Astrocyte (in vitro differentiated cells and primary cell): ENCODE measurements around the gene CIROP. TPM values are rescaled to one million over a fixed set of nuclear protein-coding genes. Genes with fewer than 3 reads are reported as not detected.

ENCODE experiments used
- DNase-seq: peaks from one replicate; pipeline ENCODE4 v3.0.0-alpha.2; 2010; ENCODE audit warnings: low read depth
- FAIRE-seq: peaks from 2 replicates; lab custom pipeline; 2011; peaks lifted over from hg19 to GRCh38; lab: Jason Lieb, UNC
- H2AFZ ChIP-seq: 2 replicates; pipeline ENCODE4 v1.6.0; 2012; ENCODE audit warnings: low read depth, low read length, inconsistent platforms
- H3K27ac ChIP-seq: 2 replicates; pipeline ENCODE4 v1.5.1; 2011; ENCODE audit warnings: low read depth, low read length, inconsistent platforms
- H3K27me3 ChIP-seq: 2 replicates; pipeline ENCODE4 v1.6.0; 2011; ENCODE audit warnings: low read length, inconsistent platforms; ENCODE audit not compliant: insufficient read depth
- H3K36me3 ChIP-seq: 2 replicates; pipeline ENCODE4 v1.5.1; 2011; ENCODE audit warnings: low read length, inconsistent platforms; ENCODE audit not compliant: insufficient read depth
- H3K4me1 ChIP-seq: 2 replicates; pipeline ENCODE4 v1.5.1; 2011; ENCODE audit warnings: low read length, inconsistent platforms; ENCODE audit not compliant: insufficient read depth
- H3K4me2 ChIP-seq: 2 replicates; pipeline ENCODE4 v1.6.0; 2012; ENCODE audit warnings: low read length, inconsistent platforms
- H3K4me3 ChIP-seq: 2 replicates; pipeline ENCODE4 v1.5.1; 2011; ENCODE audit warnings: low read depth, mild to moderate bottlenecking, low read length, inconsistent platforms; ENCODE audit not compliant: insufficient read depth
- H3K79me2 ChIP-seq: 2 replicates; pipeline ENCODE4 v1.6.0; 2012; ENCODE audit warnings: mild to moderate bottlenecking, low read length, inconsistent platforms; ENCODE audit not compliant: insufficient read depth
- H3K9ac ChIP-seq: 2 replicates; pipeline ENCODE4 v1.6.0; 2012; ENCODE audit warnings: mild to moderate bottlenecking, low read length, inconsistent platforms
- H3K9me3 ChIP-seq: 2 replicates; pipeline ENCODE4 v1.5.1; 2012; ENCODE audit warnings: low read depth, mild to moderate bottlenecking, low read length, inconsistent platforms; ENCODE audit not compliant: insufficient read depth
- H4K20me1 ChIP-seq: 2 replicates; pipeline ENCODE4 v1.6.0; 2012; ENCODE audit warnings: low read length, inconsistent platforms; ENCODE audit not compliant: insufficient read depth
- H3K27ac Mint-ChIP-seq: one replicate; pipeline ENCODE4 v1.8.0; 2021; ENCODE audit warnings: mild to moderate bottlenecking, mixed read lengths; ENCODE audit not compliant: unreplicated experiment
- H3K27me3 Mint-ChIP-seq: one replicate; pipeline ENCODE4 v1.8.0; 2021; ENCODE audit warnings: low read depth, mixed read lengths; ENCODE audit not compliant: unreplicated experiment
- H3K36me3 Mint-ChIP-seq: one replicate; pipeline ENCODE4 v1.8.0; 2021; ENCODE audit warnings: low read depth, mixed read lengths; ENCODE audit not compliant: unreplicated experiment
- H3K4me1 Mint-ChIP-seq: one replicate; pipeline ENCODE4 v1.8.0; 2021; ENCODE audit warnings: low read depth, mixed read lengths; ENCODE audit not compliant: unreplicated experiment
- H3K4me3 Mint-ChIP-seq: one replicate; pipeline ENCODE4 v1.8.0; 2021; ENCODE audit warnings: mild to moderate bottlenecking, moderate library complexity, mixed read lengths; ENCODE audit not compliant: unreplicated experiment
- H3K9me3 Mint-ChIP-seq: one replicate; pipeline ENCODE4 v1.8.0; 2021; ENCODE audit warnings: mild to moderate bottlenecking, mixed read lengths; ENCODE audit not compliant: unreplicated experiment
- EZH2 ChIP-seq: IDR thresholded peaks from 2 replicates; pipeline ENCODE4 v1.6.1; 2012; ENCODE audit warnings: mild to moderate bottlenecking, low read length, inconsistent platforms; ENCODE audit not compliant: insufficient read depth
- total RNA-seq: library from RNA; stranded (reverse); gene quantifications from 2 replicates; pipeline ENCODE4 v1.2.1, GENCODE V29; 2021
- TF ChIP-seq, protein P1 (sequence below): IDR thresholded peaks from 2 replicates; pipeline ENCODE4 v1.5.1; 2011; ENCODE audit warnings: low read depth, mild to moderate bottlenecking, inconsistent platforms, low read length, moderate library complexity; ENCODE audit not compliant: insufficient read depth

The CIROP gene
- total RNA-seq, 1 donor from 2014 or later = not detected

DNA sequence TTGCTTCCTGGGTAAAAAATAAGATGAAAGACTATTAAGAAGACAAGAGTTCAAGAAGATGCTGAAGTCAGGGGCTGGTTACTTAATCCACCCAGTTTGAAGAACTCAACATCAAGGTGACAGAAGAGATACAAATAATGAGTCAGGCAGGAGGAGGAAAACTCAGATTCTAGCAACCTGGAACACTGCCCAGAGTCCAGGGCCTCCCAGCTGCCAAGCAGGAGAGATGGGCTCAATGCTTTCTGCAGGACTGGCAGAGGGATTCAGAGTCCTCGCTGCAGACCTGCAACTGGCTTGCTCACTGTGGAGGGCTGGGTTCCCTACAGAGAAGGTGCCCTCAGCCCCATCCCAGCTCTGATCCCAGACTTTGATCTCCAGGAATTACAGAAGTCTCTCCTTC lies 42.9 kb upstream of the CIROP start:
- no peaks in the 10 kb centered on the region for H3K36me3 ChIP-seq
- no peaks in the 10 kb centered on the region for H3K79me2 ChIP-seq
- peaks cover 5% of the 10 kb centered on the region for H3K27me3 ChIP-seq
- FAIRE-seq (no peak), DNase-seq (peak; percentile 37)
- TF ChIP-seq, protein P1, sequence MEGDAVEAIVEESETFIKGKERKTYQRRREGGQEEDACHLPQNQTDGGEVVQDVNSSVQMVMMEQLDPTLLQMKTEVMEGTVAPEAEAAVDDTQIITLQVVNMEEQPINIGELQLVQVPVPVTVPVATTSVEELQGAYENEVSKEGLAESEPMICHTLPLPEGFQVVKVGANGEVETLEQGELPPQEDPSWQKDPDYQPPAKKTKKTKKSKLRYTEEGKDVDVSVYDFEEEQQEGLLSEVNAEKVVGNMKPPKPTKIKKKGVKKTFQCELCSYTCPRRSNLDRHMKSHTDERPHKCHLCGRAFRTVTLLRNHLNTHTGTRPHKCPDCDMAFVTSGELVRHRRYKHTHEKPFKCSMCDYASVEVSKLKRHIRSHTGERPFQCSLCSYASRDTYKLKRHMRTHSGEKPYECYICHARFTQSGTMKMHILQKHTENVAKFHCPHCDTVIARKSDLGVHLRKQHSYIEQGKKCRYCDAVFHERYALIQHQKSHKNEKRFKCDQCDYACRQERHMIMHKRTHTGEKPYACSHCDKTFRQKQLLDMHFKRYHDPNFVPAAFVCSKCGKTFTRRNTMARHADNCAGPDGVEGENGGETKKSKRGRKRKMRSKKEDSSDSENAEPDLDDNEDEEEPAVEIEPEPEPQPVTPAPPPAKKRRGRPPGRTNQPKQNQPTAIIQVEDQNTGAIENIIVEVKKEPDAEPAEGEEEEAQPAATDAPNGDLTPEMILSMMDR = no peak
- TF ChIP-seq EZH2 = no peak
- no peak overlapping the region for H3K9ac ChIP-seq
- Mint-ChIP-seq H3K4me3 (no peak overlapping the region), H3K4me1 (peaks cover 9% of the 10 kb centered on the region), H3K27ac (no peak overlapping the region), H3K9me3 (peaks cover 10% of the 10 kb centered on the region), H3K27me3 (peaks cover 3% of the 10 kb centered on the region), H3K36me3 (peaks cover 2% of the 10 kb centered on the region)
- H3K4me3 ChIP-seq = no peak overlapping the region
- H3K9me3 ChIP-seq = no peaks in the 10 kb centered on the region
- no peak overlapping the region for H3K27ac ChIP-seq
- H4K20me1 ChIP-seq = no peaks in the 10 kb centered on the region
- no peaks in the 10 kb centered on the region for H3K4me1 ChIP-seq
- H3K4me2 ChIP-seq = no peak overlapping the region
- H2AFZ ChIP-seq = no peak overlapping the region

DNA sequence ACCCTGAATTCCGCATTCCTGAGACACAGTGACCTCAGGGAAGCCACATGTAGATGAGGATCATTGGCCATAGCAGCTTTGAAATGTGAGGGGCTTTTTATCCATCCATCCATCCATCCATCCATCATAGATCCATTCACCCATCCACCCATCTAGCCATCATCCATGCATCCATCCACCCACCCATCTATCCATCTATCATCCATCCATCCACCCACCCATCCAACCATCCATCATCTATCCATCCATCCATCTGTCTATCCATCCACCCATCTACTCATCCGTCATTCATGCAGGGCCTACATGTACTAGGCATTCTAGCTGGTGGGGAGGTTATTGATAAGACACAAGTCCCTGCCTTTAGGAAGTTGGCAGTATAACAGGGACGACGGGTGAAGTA lies 42.2 kb upstream of the CIROP start:
- Histone ChIP-seq H3K4me3 (no peak overlapping the region), H3K27ac (no peak overlapping the region), H3K36me3 (no peaks in the 10 kb centered on the region), H2AFZ (no peak overlapping the region), H3K4me1 (no peaks in the 10 kb centered on the region), H3K27me3 (peaks cover 6% of the 10 kb centered on the region), H3K79me2 (no peaks in the 10 kb centered on the region), H4K20me1 (no peaks in the 10 kb centered on the region), H3K4me2 (no peak overlapping the region), H3K9ac (no peak overlapping the region), H3K9me3 (no peaks in the 10 kb centered on the region)
- Mint-ChIP-seq H3K27me3 (peaks cover 3% of the 10 kb centered on the region), H3K36me3 (peaks cover 2% of the 10 kb centered on the region), H3K9me3 (peaks cover 10% of the 10 kb centered on the region), H3K4me1 (peaks cover 11% of the 10 kb centered on the region), H3K4me3 (no peak overlapping the region), H3K27ac (no peak overlapping the region)
- FAIRE-seq = no peak
- no peak for TF ChIP-seq EZH2
- TF ChIP-seq, protein P1 = no peak
- DNase-seq = no peak

DNA sequence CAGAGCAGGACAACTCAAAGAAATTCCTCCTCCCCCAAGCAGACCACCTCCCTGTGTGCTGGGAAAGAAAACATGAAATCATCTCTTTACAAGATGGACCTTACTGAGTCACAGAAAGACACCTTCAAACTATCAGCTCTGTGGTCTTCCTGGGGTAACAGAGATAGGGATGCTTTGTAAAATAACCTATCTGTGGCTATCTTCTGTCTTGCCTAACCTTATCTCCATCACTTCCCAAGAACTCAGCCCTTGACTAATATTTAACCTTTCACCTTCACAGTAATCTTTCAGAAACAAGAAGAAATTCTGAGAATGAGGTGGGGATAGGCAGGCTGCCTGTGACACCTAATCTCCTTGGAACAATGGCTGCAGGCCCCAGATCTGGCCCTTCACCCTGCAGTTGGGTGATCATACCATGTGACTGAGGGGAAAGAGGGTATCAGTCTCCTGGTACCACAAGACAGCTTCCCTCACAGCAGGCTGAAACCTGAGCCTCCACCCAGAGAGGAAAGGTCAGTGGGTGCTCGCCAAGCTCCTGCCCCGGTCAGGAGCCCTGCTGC lies 41.6 kb upstream of the CIROP start:
- no peak for FAIRE-seq
- no peak overlapping the region for H3K4me3 ChIP-seq

More for the DNA sequence above, 41.6 kb upstream of the CIROP start:
- Mint-ChIP-seq H3K4me1 (peaks cover 11% of the 10 kb centered on the region), H3K27ac (no peak overlapping the region), H3K4me3 (no peak overlapping the region), H3K36me3 (peaks cover 2% of the 10 kb centered on the region), H3K9me3 (peaks cover 10% of the 10 kb centered on the region), H3K27me3 (peaks cover 3% of the 10 kb centered on the region)
- H3K9ac ChIP-seq = no peak overlapping the region
- no peaks in the 10 kb centered on the region for H3K36me3 ChIP-seq
- H3K27ac ChIP-seq = no peak overlapping the region
- no peaks in the 10 kb centered on the region for H4K20me1 ChIP-seq
- no peaks in the 10 kb centered on the region for H3K4me1 ChIP-seq
- no peak for DNase-seq
- no peak overlapping the region for H2AFZ ChIP-seq
- TF ChIP-seq, protein P1 = no peak
- TF ChIP-seq EZH2 = no peak
- H3K4me2 ChIP-seq = no peak overlapping the region
- H3K27me3 ChIP-seq = peaks cover 6% of the 10 kb centered on the region
- no peaks in the 10 kb centered on the region for H3K79me2 ChIP-seq
- no peaks in the 10 kb centered on the region for H3K9me3 ChIP-seq
